Central memory CD8-positive, alpha-beta T cell (primary cell): ENCODE measurements around the gene DAAM1.

Experiments
- ATAC-seq: fragments of 150-1000 bp; cut with Tn5 transposase; replicated peaks from 2 replicates; pipeline ENCODE4 v1.10.0; 2022; ENCODE audit warnings: mild to moderate bottlenecking, moderate FRiP score, moderate number of reproducible peaks; ENCODE audit not compliant: poor library complexity, severe bottlenecking; ENCODE audit errors: extremely low read depth
- DNase-seq, 2 donors: peaks; one replicate each; pipeline ENCODE4 v3.0.0; 2021; ENCODE audit warnings: low spot score in 2 of 2
- H3K27ac Mint-ChIP-seq: one replicate; pipeline ENCODE4 v1.8.0; 2022; ENCODE audit warnings: low read depth, mild to moderate bottlenecking, moderate library complexity, mixed read lengths
- H3K27me3 Mint-ChIP-seq: one replicate; pipeline ENCODE4 v1.8.0; 2022; ENCODE audit warnings: mixed read lengths
- H3K36me3 Mint-ChIP-seq: one replicate; pipeline ENCODE4 v1.8.0; 2022; ENCODE audit warnings: mild to moderate bottlenecking, moderate library complexity, mixed read lengths; ENCODE audit not compliant: insufficient read depth
- H3K4me1 Mint-ChIP-seq: one replicate; pipeline ENCODE4 v1.8.0; 2022; ENCODE audit warnings: mixed read lengths
- H3K4me3 Mint-ChIP-seq: one replicate; pipeline ENCODE4 v1.8.0; 2022; ENCODE audit warnings: mild to moderate bottlenecking, moderate library complexity, mixed read lengths
- H3K9me3 Mint-ChIP-seq: one replicate; pipeline ENCODE4 v1.8.0; 2022; ENCODE audit warnings: mixed read lengths

The DAAM1 gene

DNA sequence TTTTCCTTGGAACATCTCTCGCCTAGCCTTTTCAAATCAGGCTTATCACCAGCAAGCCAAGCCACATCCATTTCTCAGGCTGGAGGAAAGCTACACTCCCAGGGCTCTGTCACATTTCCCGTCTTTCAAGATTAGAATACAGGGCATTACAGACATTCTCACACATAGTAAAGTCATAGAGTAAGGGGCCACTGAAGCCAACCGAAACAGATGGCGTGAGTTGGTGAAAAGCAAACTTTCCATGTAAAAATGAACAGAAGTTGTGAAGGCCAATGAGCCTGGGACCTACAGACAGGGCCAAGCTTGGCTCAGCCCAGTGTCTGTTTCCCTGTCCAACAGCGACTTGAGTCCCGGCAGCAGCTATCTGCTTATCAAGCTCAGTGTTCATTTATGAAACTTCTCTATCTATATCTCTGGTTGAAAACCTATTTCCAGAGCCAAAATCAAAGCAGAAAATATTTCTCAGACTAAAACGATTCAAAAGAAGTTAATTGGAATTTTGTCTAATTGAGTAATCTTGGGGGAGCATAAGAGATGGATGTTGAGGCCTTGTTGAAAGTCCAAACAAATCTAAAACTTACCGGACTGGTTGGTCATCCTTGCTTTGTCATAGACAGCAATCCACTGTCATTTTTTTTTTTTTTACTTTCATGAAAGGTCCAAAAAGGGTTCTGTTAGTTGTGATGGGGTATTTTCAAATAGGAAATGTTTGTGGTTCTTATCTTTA lies 105.6 kb downstream of the DAAM1 start:
- no peaks in the 10 kb centered on the region for H3K36me3 Mint-ChIP-seq
- peaks cover 8% of the 10 kb centered on the region for H3K4me1 Mint-ChIP-seq
- DNase-seq (no peak), ATAC-seq (no peak)
- H3K27ac Mint-ChIP-seq = no peak overlapping the region
- no peak overlapping the region for H3K4me3 Mint-ChIP-seq
- H3K9me3 Mint-ChIP-seq = no peaks in the 10 kb centered on the region
- no peaks in the 10 kb centered on the region for H3K27me3 Mint-ChIP-seq

DNA sequence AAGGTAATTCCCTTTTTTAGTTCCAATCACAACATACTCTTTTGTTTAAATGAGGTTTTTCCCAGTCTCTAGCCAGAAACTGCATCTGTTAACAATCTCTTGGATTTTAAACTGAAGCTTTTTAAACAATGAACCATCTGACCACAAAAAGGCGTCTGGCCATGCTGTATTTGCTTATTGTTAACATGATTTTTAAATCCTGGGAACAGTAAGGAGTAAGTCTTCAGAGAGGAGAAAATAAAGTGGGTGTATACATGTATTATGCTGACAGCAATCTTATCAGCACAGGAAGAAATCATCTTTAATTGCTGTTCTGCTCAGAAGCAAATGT lies 106.2 kb downstream of the DAAM1 start:
- Mint-ChIP-seq H3K27ac (no peak overlapping the region), H3K27me3 (no peaks in the 10 kb centered on the region), H3K4me1 (peaks cover 8% of the 10 kb centered on the region), H3K36me3 (no peaks in the 10 kb centered on the region), H3K4me3 (no peak overlapping the region), H3K9me3 (no peaks in the 10 kb centered on the region)
- DNase-seq = no peak
- ATAC-seq = no peak

DNA sequence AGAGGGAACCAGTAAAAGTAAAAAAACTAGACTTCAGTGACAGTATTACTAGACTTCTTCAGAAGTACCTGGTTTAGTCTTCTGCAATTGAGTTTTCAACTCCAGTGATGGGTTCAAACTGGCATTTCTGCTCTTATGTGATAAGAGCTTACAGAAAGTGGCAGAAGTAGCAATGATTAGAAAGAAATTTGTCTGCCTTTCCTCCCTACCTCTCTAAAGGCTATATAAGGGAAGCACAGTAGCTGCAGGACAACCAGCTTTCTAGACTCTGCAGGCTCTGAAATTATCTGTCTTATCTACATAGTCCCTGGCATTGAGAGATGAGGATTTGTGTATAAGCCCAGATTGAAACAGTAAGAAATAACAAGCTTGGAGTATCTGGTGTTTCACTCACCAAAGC lies 107.5 kb downstream of the DAAM1 start:
- Mint-ChIP-seq H3K27me3 (no peaks in the 10 kb centered on the region), H3K36me3 (no peaks in the 10 kb centered on the region), H3K4me1 (peaks cover 8% of the 10 kb centered on the region), H3K27ac (peak overlapping the region; percentile 50), H3K9me3 (no peaks in the 10 kb centered on the region), H3K4me3 (no peak overlapping the region)
- DNase-seq = no peak
- no peak for ATAC-seq

DNA sequence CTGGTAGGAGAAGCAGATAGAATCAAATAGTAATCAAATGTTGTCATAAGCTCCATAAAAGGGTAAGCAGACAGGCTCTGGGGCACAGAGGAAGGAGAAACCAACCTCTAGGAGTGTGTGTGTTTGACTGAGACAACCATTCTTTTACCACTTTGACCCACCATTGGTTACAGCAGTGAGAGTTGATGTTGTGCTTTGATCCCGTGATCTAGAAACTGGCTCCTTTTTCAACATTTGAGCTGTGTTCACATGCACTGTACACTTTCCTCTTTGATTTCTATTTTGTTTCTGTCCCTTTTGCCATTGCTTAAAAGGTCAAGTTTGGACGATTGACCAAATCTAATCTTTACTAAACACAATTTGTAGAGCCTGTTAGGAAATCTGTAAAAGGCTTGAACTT lies 108.0 kb downstream of the DAAM1 start:
- DNase-seq = no peak
- no peak overlapping the region for H3K4me3 Mint-ChIP-seq
- H3K27ac Mint-ChIP-seq = no peak overlapping the region
- H3K9me3 Mint-ChIP-seq = no peaks in the 10 kb centered on the region
- peaks cover 11% of the 10 kb centered on the region for H3K4me1 Mint-ChIP-seq
- no peaks in the 10 kb centered on the region for H3K27me3 Mint-ChIP-seq
- no peak for ATAC-seq
- H3K36me3 Mint-ChIP-seq = no peaks in the 10 kb centered on the region

DNA sequence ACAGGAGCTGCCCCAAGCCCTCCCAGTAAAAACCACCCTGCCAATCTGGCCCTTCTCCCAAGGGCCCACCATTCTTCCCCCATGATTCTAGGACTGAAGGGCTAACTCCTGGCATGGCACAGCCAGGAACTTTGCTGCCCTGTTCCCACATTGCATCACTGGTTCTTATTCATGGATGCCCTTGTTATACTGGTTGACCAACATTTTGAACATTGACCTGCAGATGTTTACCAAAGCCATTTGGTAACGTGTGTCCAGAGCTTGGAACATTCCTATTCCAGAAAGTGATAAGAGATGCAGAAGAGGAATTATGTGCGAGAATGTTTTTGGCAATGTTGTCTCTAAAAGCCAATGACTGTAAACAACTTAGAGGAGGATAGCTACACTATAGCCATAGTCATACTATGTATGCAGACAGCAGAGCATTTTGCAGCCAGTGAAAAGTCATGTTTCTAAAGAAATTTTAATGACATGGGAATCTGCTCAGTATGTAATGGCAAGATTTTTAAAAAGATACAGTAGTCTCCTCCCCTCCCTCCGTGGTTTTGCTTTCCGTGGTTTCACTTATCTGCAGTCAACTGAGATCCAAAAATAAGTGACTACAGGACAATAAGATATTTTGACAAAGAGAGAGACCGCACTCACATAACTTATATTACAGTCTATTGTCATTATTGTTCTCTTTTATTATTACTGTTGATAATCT lies 108.8 kb downstream of the DAAM1 start:
- Mint-ChIP-seq H3K4me3 (no peak overlapping the region), H3K36me3 (no peaks in the 10 kb centered on the region), H3K9me3 (no peaks in the 10 kb centered on the region), H3K27ac (no peak overlapping the region), H3K27me3 (no peaks in the 10 kb centered on the region), H3K4me1 (peaks cover 13% of the 10 kb centered on the region)
- ATAC-seq (no peak), DNase-seq (no peak)

DNA sequence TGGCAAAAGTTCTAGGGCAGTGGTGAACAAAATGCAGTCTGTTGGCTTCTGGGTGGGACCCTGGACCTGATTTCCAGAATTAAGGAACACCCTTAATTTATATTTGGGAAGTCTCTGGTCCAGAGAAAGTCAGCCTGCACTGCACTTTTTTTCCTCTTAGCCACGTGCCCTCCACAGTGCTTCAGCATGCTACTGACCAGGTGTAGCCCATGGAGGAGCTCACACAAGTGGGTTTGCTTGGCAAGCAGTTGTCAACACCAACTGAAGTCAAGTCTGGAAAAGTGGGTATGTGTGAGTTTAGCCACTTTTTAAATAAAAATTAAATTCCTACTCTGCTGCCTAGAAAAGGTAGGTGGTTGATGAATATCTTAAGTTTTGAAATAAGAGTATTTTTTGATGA lies 111.3 kb downstream of the DAAM1 start:
- ATAC-seq = no peak
- H3K9me3 Mint-ChIP-seq = no peaks in the 10 kb centered on the region
- H3K27me3 Mint-ChIP-seq = no peaks in the 10 kb centered on the region
- H3K36me3 Mint-ChIP-seq = no peaks in the 10 kb centered on the region
- H3K4me3 Mint-ChIP-seq = no peak overlapping the region
- peaks cover 13% of the 10 kb centered on the region for H3K4me1 Mint-ChIP-seq
- H3K27ac Mint-ChIP-seq = no peak overlapping the region
- no peak for DNase-seq

DNA sequence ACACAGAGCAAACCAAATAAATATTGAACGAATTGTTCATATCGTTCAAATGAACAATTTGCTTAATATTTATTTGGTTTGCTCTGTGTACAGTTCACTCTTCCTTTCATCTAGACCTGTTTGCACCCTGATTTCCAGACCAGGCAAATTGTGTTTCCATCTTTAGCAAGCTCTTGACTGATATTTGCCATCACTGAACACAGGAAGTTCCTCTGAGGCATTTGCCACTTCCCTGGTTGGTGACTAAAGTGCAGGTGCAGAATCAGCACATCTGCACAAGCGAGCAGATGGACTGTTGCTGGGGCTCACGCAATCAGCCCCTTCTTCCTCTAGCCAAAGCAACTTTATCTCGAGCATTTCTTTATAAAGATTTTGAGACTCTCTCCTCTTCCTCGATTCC lies 112.9 kb downstream of the DAAM1 start:
- DNase-seq = no peak
- Mint-ChIP-seq H3K9me3 (no peaks in the 10 kb centered on the region), H3K4me3 (no peak overlapping the region), H3K27ac (no peak overlapping the region), H3K4me1 (peaks cover 13% of the 10 kb centered on the region), H3K27me3 (no peaks in the 10 kb centered on the region), H3K36me3 (peaks cover 1% of the 10 kb centered on the region)
- ATAC-seq = no peak

DNA sequence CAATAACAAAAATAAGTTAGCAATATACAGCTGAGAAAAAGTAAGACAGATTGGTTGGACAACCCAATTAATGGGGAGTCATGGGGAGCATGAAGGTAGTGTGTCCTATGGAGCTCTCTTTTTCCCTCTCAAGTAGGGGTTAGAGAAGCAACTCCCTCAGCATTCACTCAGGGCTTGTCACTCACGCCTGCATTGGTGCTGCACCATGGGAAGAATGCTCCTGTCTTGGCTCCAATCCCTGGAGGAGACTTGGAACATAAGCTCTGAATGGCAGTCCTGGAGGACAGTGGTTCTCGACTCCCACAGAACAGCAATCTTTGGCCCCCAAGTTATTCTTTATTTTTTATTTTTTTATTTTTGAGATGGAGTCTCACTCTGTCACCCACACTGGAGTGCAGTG lies 113.8 kb downstream of the DAAM1 start:
- H3K9me3 Mint-ChIP-seq = no peaks in the 10 kb centered on the region
- no peaks in the 10 kb centered on the region for H3K27me3 Mint-ChIP-seq
- no peak overlapping the region for H3K4me3 Mint-ChIP-seq
- H3K36me3 Mint-ChIP-seq = peaks cover 1% of the 10 kb centered on the region
- peaks cover 5% of the 10 kb centered on the region for H3K4me1 Mint-ChIP-seq
- no peak overlapping the region for H3K27ac Mint-ChIP-seq
- ATAC-seq (no peak), DNase-seq (no peak)

DNA sequence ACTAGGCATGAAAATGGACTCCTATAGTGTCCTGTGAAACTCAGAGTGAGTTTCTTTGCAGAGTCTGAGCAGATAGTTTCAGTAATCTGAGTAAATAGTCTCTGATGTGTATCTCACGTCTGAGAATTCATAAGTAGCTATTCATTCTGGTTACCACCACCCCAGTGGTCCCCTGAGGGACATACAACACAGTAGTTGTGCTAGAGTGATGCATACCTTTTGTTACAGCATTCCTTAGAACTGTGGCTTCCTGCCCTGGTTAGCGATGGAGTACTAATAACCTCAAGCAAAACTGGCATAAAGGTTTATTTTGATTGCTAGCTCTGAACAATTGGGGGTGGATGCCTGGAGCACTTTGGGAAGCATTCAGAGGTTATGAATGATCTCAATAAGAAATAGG lies 114.7 kb downstream of the DAAM1 start:
- Mint-ChIP-seq H3K27ac (no peak overlapping the region), H3K27me3 (no peaks in the 10 kb centered on the region), H3K9me3 (no peaks in the 10 kb centered on the region), H3K4me1 (peaks cover 5% of the 10 kb centered on the region), H3K36me3 (peaks cover 1% of the 10 kb centered on the region), H3K4me3 (no peak overlapping the region)
- ATAC-seq (no peak), DNase-seq (no peak)

DNA sequence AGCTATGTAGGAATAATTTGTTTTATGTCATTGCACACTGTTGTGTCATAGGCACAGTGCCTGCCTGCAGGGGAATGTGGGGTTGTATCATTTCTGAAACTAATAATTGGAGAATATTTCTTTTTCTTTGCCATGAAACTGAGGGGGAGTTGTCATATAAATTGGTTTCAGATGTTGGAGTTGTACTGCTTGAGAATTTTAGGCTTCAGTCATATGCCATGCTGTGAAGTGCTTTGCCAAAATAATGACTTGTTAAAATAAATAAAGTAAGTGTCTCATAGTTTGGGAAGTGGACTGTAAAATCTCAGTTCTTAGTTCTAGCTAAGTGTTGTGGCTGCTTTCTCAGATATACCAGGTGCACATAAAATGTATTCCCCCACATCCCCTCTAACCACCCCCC lies 116.8 kb downstream of the DAAM1 start:
- H3K4me3 Mint-ChIP-seq = no peak overlapping the region
- H3K4me1 Mint-ChIP-seq = peaks cover 5% of the 10 kb centered on the region
- no peak for ATAC-seq
- H3K27me3 Mint-ChIP-seq = no peaks in the 10 kb centered on the region
- peaks cover 1% of the 10 kb centered on the region for H3K36me3 Mint-ChIP-seq
- no peaks in the 10 kb centered on the region for H3K9me3 Mint-ChIP-seq
- no peak overlapping the region for H3K27ac Mint-ChIP-seq
- no peak for DNase-seq

DNA sequence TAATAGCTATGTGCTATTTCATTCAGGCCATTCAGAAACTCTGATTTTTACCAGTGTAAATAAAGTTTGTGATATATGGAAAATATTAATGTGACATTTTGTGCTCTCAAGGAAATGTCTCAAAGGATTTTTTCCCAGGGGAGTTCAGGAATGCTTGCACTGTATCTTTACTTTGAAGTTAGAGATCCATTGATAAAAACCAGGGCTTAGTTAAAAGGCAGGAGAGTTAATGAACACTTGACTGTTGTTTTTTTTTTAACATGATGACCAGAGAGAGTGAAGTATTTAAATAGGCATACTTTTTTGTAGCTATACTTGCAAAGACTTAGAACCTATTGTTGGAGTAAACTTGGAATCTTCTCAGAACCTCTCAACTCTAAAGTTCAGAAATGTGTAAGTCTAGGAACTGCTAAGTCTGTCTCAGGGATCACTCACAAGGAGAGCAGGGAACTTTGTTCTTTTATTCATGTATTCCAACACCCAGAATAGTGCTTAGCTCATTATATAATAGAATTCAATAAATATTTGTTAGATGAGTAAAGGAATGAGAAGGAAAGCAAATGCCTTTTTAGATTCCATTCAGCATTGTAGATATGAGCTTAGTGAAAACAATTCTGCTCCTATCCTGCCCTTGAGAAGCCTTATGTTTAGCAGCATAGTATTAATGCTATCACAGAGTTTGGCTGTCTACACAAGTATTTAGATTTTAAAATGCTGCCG lies 117.5 kb downstream of the DAAM1 start:
- peaks cover 5% of the 10 kb centered on the region for H3K4me1 Mint-ChIP-seq
- ATAC-seq (no peak), DNase-seq (no peak)
- no peak overlapping the region for H3K4me3 Mint-ChIP-seq
- no peaks in the 10 kb centered on the region for H3K27me3 Mint-ChIP-seq
- H3K9me3 Mint-ChIP-seq = no peaks in the 10 kb centered on the region
- peaks cover 1% of the 10 kb centered on the region for H3K36me3 Mint-ChIP-seq
- no peak overlapping the region for H3K27ac Mint-ChIP-seq

DNA sequence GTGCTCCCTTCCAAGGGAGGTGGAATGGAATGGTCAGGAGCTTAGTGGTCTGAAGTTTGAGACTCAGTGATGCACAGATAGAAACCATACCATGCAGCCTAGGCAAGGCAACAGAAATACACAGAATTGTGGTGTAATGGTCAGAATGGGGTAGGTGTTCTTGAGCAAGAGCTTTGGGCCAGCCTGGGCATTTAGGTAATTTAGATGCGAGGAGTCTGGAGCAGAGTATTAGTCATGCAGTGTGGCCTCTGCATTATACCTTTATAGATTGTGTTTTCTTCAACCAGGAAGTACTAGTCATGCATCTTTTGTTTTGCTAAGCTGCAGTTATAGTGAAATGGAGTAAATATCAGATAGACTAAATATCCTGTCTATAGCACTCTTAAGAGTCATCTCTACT lies 118.3 kb downstream of the DAAM1 start:
- DNase-seq (no peak), ATAC-seq (no peak)
- H3K36me3 Mint-ChIP-seq = peaks cover 1% of the 10 kb centered on the region
- H3K4me3 Mint-ChIP-seq = no peak overlapping the region
- H3K9me3 Mint-ChIP-seq = no peaks in the 10 kb centered on the region
- no peaks in the 10 kb centered on the region for H3K4me1 Mint-ChIP-seq
- H3K27ac Mint-ChIP-seq = no peak overlapping the region
- no peaks in the 10 kb centered on the region for H3K27me3 Mint-ChIP-seq

DNA sequence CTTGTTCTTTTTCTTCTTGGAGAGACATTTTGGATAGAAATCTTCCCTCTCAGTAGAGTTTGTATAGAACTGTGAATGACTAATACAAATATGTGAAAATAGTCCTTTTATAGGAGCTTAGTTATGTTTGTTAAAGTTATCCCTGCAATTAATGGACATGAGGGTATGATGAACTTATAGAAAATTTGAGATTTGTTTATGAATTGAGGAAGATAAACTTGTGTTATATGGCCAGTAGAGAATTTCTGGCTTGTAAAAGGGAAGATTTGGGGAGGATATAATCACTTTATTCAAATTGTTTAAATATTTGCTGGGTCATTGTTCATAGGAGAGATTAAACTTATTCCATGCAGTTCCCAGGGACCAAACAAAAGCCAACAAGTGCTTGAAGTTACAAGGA lies 119.6 kb downstream of the DAAM1 start:
- H3K4me3 Mint-ChIP-seq = no peak overlapping the region
- H3K4me1 Mint-ChIP-seq = no peaks in the 10 kb centered on the region
- H3K27ac Mint-ChIP-seq = no peak overlapping the region
- H3K9me3 Mint-ChIP-seq = no peaks in the 10 kb centered on the region
- no peak for DNase-seq
- ATAC-seq = no peak
- no peaks in the 10 kb centered on the region for H3K27me3 Mint-ChIP-seq
- H3K36me3 Mint-ChIP-seq = peaks cover 1% of the 10 kb centered on the region
